ENCODE data around the gene MED27.
"Not testable (repeated sequence)": the region's sequence is repeated elsewhere in the genome, so short reads cannot be mapped to it uniquely, and the experiment has no call there.

The MED27 gene

GRCh38 chr9:132074736-132075135, 4.9 kb downstream of the MED27 start:
- DNase-seq, result no peak

- no peak for DNase-seq
These were observed 7.7 kb downstream of the MED27 start for GRCh38 chr9:132071847-132072507.

- no peak for DNase-seq
These were observed 10.4 kb downstream of the MED27 start for GRCh38 chr9:132069046-132069898.

- DNase-seq, result no peak
These were observed 11.1 kb downstream of the MED27 start for GRCh38 chr9:132068605-132069004.

GRCh38 chr9:132066511-132066910, 13.2 kb downstream of the MED27 start:
- DNase-seq, result no peak

GRCh38 chr9:132066057-132066456, 13.6 kb downstream of the MED27 start:
- no peak for DNase-seq

GRCh38 chr9:132063281-132063680, 16.4 kb downstream of the MED27 start:
- DNase-seq, result no peak

- DNase-seq, result no peak
These were observed 16.9 kb downstream of the MED27 start for GRCh38 chr9:132062806-132063205.

GRCh38 chr9:132061526-132061925, 18.1 kb downstream of the MED27 start:
- no peak for DNase-seq

- DNase-seq, result no peak
These were observed 20.3 kb downstream of the MED27 start for GRCh38 chr9:132059361-132059760.

- DNase-seq, result not testable (repeated sequence)
These were observed 21.4 kb downstream of the MED27 start for GRCh38 chr9:132058226-132058625.

GRCh38 chr9:132056717-132057560, 22.7 kb downstream of the MED27 start:
- DNase-seq, result no peak

- DNase-seq, result no peak
These were observed 23.9 kb downstream of the MED27 start for GRCh38 chr9:132055756-132056155.

GRCh38 chr9:132054024-132054423, 25.6 kb downstream of the MED27 start:
- DNase-seq, result no peak

GRCh38 chr9:132049900-132050299, 29.8 kb downstream of the MED27 start:
- no peak for DNase-seq

GRCh38 chr9:132049323-132049882, 30.3 kb downstream of the MED27 start:
- DNase-seq, result no peak

- DNase-seq, result no peak
These were observed 31.5 kb downstream of the MED27 start for GRCh38 chr9:132048201-132048600.

- no peak for DNase-seq
These were observed 33.2 kb downstream of the MED27 start for GRCh38 chr9:132046456-132046855.

GRCh38 chr9:132044176-132044875, 35.3 kb downstream of the MED27 start:
- DNase-seq, result no peak

GRCh38 chr9:132043708-132044107, 36.0 kb downstream of the MED27 start:
- DNase-seq, result no peak

GRCh38 chr9:132042324-132042723, 37.3 kb downstream of the MED27 start:
- no peak for DNase-seq

GRCh38 chr9:132041798-132042197, 37.9 kb downstream of the MED27 start:
- no peak for DNase-seq

All from activated CD4-positive, alpha-beta T cell treated with anti-CD3 and anti-CD28 coated beads for 4 hours (primary cell).